ENCODE data around the gene MAP3K21. TPM values are rescaled to one million over a fixed set of nuclear protein-coding genes. Genes with fewer than 3 reads are reported as not detected.

The MAP3K21 gene
- total and polyA plus RNA-seq, 10 donors, result 0.38 to 4.6 (median 1.1) TPM

DNA sequence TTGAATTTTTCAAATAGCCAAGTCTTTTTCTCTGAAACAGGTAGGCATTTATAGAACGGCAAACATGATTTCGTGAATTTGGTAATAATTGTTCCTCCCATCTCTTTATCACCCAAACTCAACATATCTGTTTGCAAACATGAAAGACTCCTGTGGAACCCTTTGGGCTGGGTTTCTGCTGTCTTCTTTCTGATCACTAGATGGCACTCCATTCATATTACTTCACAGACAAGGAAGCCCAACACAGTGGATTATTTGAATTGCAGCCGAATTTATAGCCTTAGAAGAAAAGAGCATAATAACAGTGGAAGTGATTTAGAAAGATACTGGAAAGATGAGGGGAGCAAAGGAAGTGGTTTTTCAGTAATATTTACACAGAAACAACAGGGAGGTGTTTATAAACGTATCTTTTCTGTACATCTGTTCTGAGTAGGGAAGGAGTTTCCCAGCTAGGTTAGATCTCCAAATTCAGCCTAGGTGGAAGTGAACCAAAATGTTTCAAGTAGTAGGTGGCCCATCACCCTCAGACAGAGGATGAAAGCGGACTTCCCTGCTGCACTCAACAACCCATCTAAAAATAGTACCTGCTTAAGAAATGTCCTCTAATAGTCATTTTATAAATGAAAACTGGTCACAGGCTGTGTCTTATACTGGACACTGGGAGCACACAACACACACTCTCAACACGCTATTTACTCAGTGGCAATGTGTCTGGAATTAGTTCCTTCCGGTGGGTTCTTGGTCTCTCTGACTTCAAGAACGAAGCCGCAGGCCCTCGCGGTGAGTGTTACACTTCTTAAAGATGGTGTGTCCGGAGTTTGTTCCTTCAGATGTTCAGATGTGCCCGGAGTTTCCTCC lies 67.6 kb downstream of the MAP3K21 start:
- Histone ChIP-seq H3K4me1 (no peaks in the 10 kb centered on the region), H3K27me3 (replicated peaks in 1 of 7) (peaks cover 0 to 45% (median 0%) of the 10 kb centered on the region in 7 donors), H3K4me3 (no peak overlapping the region), H3K27ac (no peak overlapping the region), H3K36me3 (no peaks in the 10 kb centered on the region), H3K9me3 (no peaks in the 10 kb centered on the region)
- WGBS, 5 donors, result 62 to 70% (median 64%) methylated on average over 13 of the region's 13 CpGs
- DNase-seq, result no peak
- intact Hi-C loops (cut with DNase I; ENCODE audit: low total_unique reads), result loop anchor here (10.0 kb wide), 2 partner anchors 400 to 670 kb away; no protein-coding TSS in a partner anchor
- TF ChIP-seq POLR2AphosphoS5 (IDR thresholded peaks at IDR 0.05), result no peak
- TF ChIP-seq POLR2A (IDR thresholded peaks at IDR 0.05), result no peak
- TF ChIP-seq CTCF (IDR thresholded peaks at IDR 0.05 in 8 of 11, conservative IDR thresholded peaks at IDR 0.05 in 3 of 11), result peak in 8 of 11 experiments; percentile 20 to 76 (median 52)

GRCh38 chr1:233395863-233396646 lies 68.5 kb downstream of the MAP3K21 start:
- Histone ChIP-seq H3K4me3 (no peak overlapping the region), H3K9me3 (no peaks in the 10 kb centered on the region), H3K36me3 (no peaks in the 10 kb centered on the region), H3K4me1 (no peaks in the 10 kb centered on the region), H3K27ac (no peak overlapping the region), H3K27me3 (replicated peaks in 1 of 7) (peaks cover 0 to 41% (median 0%) of the 10 kb centered on the region in 7 donors)
- no peak for DNase-seq
- TF ChIP-seq CTCF (IDR thresholded peaks at IDR 0.05 in 8 of 11, conservative IDR thresholded peaks at IDR 0.05 in 3 of 11) (no peak), POLR2A (IDR thresholded peaks at IDR 0.05) (no peak), POLR2AphosphoS5 (IDR thresholded peaks at IDR 0.05) (no peak)
- WGBS, 5 donors, result 82 to 91% (median 88%) methylated on average over 15 of the region's 15 CpGs
- intact Hi-C loops (cut with DNase I; ENCODE audit: low total_unique reads), result loop anchor here (10.0 kb wide), 2 partner anchors 399 to 669 kb away; no protein-coding TSS in a partner anchor

DNA sequence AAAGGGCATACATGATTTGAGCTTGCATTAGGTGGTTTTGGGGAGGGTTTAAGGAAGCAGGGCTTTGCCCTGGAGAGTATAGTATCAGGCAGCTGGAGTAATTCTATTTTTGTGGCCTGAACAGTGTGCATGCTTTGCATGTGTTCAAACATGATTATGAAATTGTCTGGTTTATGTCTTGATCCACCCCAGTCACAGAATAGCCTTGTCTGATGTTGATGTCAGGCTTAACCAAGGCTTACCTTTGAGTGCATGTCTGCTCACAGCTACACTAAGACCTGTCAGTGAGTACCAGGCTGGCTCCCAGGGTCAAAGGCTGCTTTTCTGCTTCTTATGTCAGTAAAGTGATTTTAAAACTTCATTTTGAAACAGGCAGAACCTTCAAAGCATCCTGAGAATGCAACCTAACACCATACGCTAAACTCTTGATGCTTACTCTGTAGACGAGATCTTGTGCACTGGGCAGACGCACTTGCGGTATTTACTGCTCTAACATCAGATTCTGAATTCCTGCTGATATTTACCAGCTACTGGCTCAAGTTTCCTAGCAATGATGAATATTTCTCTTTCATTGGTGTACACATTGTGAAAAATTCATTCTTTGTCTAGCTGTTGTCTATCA lies 78.9 kb downstream of the MAP3K21 start:
- Histone ChIP-seq H3K27me3 (replicated peaks in 1 of 7) (no peaks in the 10 kb centered on the region), H3K27ac (no peak overlapping the region), H3K36me3 (no peaks in the 10 kb centered on the region), H3K4me3 (no peak overlapping the region), H3K4me1 (no peaks in the 10 kb centered on the region), H3K9me3 (peaks cover 0 to 19% (median 12%) of the 10 kb centered on the region in 8 donors)
- 90 to 98% (median 95%) methylated on average over 4 of the region's 4 CpGs for WGBS, 5 donors
- no peak for DNase-seq
- intact Hi-C loops (cut with DNase I; ENCODE audit: low total_unique reads), result no loop called here
- TF ChIP-seq CTCF (IDR thresholded peaks at IDR 0.05 in 8 of 11, conservative IDR thresholded peaks at IDR 0.05 in 3 of 11) (no peak), POLR2A (IDR thresholded peaks at IDR 0.05) (no peak), POLR2AphosphoS5 (IDR thresholded peaks at IDR 0.05) (no peak)

Data from spleen (tissue), 11 donors.